GM21529 (cell line): ENCODE results near the gene POLDIP2.

ENCODE experiments used
- ATAC-seq: cut with Tn5 transposase; IDR thresholded peaks from one replicate; pipeline ENCODE4 v1.9.1; 2021; ENCODE audit not compliant: unreplicated experiment

The POLDIP2 gene

DNA sequence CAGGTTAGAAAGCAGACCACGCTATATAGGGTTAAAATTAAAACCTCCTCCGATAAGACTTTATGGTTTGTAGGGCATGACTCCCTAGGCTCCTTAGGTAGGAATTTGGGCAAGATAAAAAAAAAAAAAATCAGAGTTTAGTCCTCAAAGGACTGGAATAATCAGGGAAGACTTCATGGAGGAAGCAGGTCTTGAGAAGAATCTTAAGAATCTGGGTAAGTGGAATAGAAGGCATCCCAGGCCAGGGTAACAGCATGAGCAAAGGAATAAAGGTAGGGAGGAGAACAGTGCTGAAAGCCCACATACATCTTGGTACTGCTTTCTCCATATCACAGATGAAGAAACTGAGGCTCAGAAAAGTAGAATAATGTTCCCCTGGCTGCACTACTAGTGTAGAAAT lies 33.2 kb upstream of the POLDIP2 start:
- ATAC-seq: no peak

DNA sequence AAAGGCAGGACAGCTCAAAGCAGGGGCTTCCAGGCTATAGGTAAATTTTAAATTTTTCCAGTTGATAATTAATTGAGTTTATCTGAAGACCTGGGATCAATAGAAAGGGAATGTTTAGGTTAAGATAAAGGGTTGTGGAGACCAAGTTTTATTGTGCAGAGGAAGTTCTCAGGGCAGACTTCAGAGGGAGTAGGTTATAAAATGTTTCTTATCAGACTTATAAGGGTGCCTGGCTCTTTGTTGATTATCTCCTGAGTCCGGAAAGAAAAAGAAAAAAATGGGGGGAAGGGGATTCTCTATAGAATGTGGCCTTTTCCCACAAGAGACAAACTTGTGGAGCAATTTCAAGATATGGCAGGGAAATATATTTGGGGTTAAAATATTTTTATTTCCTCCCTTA lies 32.8 kb upstream of the POLDIP2 start:
- ATAC-seq: no peak

GRCh38 chr17:28388106-28388505 lies 30.8 kb upstream of the POLDIP2 start:
- ATAC-seq: no peak

DNA sequence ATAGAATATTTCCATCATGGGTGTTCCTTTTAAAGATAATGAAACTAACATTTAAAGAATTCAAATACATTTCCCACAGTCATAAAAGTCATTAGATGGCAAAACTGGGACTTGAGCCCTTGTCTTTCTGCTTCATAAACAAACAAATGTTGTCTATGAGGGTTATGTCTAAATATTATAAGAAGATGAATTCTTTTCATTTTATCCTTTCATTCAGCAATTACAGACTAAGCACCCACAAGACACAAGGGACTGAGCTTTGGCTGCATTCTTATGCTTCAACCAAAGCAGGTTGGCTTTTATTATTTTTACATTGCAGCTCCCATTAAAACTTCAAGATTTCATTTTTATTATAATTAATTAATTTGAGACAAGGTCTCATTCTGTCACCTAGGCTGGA lies 29.1 kb upstream of the POLDIP2 start:
- no peak for ATAC-seq

- ATAC-seq: no peak
Observed at GRCh38 chr17:28385406-28385805, 28.1 kb upstream of the POLDIP2 start.

- ATAC-seq: no peak
Observed at GRCh38 chr17:28385037-28385400, 27.7 kb upstream of the POLDIP2 start.

- peak; percentile 56 for ATAC-seq
Observed at GRCh38 chr17:28384281-28385036, 27.1 kb upstream of the POLDIP2 start.

DNA sequence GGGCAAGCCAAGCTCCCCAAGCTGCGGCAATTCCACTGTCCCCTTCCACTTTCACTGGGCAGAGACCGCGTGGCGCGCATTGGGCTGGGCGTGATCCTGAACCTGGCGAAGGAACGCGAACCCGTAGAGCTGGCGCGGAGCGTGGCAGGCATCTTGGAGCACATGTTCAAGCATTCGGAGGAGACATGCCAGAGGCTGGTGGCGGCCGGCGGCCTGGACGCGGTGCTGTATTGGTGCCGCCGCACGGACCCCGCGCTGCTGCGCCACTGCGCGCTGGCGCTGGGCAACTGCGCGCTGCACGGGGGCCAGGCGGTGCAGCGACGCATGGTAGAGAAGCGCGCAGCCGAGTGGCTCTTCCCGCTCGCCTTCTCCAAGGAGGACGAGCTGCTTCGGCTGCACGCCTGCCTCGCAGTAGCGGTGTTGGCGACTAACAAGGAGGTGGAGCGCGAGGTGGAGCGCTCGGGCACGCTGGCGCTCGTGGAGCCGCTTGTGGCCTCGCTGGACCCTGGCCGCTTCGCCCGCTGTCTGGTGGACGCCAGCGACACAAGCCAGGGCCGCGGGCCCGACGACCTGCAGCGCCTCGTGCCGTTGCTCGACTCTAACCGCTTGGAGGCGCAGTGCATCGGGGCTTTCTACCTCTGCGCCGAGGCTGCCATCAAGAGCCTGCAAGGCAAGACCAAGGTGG lies 24.0 kb upstream of the POLDIP2 start:
- ATAC-seq: no peak

GRCh38 chr17:28379814-28380801 lies 22.8 kb upstream of the POLDIP2 start:
- ATAC-seq: no peak

DNA sequence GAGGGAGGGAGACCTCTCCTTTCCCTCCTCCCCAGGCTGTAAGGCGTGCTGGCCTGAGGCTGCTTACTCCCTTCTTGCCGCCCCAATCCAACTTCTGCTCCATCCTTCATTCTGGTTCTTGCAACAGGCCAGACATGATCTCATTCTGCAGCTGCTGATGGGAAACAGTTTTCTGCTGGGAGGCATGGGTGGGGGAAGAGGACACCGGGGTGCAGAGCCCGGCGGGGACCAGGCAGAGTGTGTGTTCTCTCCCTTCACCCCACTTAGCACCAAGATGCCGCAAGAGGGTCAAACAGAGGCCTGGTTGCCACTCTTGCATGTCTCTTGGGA lies 15.6 kb upstream of the POLDIP2 start:
- no peak for ATAC-seq

DNA sequence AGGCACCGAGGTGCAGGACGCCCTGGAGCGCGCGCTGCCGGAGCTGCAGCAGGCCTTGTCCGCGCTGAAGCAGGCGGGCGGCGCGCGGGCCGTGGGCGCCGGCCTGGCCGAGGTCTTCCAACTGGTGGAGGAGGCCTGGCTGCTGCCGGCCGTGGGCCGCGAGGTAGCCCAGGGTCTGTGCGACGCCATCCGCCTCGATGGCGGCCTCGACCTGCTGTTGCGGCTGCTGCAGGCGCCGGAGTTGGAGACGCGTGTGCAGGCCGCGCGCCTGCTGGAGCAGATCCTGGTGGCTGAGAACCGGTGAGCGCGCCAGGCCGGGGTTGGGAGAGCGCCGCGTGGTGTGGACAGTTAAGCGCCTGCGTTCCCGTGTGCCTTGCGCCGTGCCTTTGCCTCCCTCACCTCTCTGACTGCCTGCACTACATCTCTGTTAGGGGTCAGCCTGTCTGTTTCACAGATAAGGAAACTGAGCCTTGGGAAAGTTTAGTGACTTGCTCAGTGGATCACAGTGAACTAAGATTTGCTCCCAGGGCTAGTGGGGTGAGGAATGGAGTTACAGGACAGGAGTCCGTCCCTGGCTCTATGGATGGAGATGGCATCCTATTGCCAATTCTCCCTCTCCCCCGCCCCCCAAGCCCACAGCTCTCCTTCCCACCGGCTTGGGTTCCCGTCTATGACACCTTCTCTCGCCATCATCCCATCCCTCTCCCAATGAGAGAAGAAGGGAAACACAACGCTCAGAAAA lies 15.0 kb upstream of the POLDIP2 start:
- peak; percentile 24 for ATAC-seq

DNA sequence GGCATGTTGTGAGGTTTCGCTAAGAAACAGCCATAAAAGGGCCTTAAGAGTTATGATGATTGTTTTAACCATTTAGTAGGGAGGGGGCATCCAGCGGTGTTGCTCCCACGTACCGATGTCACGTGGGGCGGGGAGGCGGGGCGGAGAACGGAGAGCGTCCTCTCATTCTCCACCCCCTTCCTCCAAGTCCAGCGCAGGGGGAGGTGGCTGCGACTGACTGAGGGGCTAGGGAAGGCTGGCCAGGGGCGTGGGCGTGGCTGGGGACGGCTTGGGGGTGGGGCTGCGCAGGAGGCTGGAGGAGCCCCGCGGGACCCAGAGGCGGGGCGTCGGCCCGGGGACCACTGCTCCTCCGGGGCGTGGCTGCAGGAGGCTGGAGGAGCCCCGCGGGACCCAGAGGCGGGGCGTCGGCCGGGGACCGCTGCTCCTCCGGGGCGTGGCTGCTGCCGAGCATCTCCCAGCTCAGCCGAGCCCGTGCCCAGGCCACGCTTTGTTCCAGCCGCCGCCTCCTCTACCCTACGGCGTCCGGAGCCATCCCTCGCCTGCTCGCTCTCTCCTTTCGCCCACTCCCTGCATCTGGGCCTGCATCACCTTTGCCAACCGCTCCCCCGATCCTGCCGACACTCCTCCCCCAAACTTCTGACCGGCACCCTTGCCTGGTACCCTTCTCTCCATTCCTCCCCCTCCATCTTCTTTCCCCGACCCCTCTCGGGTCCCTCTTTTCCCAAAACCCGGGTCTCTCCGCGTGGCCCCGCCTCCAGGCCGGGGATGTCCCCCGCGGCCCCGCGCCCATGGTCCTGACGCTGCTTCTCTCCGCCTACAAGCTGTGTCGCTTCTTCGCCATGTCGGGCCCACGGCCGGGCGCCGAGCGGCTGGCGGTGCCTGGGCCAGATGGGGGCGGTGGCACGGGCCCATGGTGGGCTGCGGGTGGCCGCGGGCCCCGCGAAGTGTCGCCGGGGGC lies 14.2 kb upstream of the POLDIP2 start, which contains the start of gene SARM1:
Gene SARM1, plus strand, starts transcription at position 450 of the 958 bp plus-strand sequence. Its CDS starts 339 bp downstream, at position 789.
- peak; percentile 67 for ATAC-seq

DNA sequence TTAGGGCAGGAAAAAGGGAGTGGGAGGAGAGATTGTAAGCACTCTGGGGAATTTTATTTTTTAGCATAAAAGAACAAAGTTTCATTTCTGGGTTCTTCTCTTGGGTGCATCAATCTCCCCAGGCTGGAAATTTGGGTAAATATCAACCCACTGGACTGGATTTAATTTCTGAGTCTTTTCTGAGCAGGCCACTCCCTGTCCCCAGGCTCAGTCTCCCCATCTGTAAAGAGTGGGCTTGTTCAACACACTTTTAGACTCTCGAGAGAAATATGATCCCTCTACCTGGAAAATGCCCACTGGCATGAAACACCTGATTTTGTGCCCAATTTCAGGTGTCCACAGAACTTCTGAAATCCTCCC lies 13.4 kb upstream of the POLDIP2 start:
- no peak for ATAC-seq

DNA sequence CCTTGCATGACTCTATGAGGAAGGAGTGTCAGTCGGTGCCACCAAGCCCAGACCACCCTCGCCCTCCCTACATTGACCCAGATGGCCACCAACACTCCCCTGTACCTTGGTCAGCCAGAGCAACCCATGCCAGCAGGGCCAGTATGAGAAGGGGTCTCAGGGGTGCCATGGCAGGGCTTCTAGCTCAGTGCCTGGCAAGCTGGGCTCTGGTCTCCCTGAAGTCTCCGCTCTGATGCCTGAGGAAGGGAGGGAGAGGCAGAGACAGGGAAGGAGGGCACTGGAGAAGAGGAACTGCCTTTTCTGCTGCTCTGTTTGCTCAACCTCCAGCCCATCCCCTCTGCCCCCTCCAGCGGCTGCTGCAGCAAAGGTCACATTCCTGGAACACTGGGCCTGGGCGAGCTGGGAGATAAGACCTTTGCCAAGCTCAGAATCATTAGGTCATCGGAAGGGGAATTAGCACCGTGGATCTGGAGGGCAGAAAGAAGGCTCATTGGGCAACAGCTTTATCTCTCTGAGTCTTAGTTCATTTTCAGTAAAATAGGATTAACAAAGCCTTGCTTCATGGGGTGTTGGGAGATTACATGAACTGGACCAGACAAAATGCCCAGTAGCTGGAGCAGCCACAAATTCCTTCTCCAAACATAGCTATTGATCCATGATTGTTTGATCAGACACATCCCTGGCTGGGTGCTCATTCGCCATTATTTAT lies 12.9 kb upstream of the POLDIP2 start, which contains the start of gene VTN:
Gene VTN, minus strand, starts transcription at position 273 of the 709 bp plus-strand sequence. Its CDS starts 104 bp downstream, at position 169.
- no peak for ATAC-seq

DNA sequence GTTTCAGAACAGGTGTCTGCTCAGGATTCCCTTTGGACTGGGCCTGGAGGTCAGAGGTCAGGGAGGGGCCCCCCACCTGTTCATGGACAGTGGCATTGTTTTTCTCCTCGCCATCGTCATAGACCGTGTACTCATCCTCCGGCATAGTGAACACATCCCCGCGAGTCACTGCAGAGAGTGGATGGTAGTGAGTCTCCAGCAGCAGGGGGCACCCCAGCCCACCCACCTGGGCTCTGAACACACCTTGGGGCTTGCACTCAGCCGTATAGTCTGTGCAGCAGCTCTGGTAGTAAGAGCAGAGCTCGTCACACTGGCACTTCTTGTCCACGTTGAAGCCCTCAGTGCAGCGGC lies 12.3 kb upstream of the POLDIP2 start:
- no peak for ATAC-seq

DNA sequence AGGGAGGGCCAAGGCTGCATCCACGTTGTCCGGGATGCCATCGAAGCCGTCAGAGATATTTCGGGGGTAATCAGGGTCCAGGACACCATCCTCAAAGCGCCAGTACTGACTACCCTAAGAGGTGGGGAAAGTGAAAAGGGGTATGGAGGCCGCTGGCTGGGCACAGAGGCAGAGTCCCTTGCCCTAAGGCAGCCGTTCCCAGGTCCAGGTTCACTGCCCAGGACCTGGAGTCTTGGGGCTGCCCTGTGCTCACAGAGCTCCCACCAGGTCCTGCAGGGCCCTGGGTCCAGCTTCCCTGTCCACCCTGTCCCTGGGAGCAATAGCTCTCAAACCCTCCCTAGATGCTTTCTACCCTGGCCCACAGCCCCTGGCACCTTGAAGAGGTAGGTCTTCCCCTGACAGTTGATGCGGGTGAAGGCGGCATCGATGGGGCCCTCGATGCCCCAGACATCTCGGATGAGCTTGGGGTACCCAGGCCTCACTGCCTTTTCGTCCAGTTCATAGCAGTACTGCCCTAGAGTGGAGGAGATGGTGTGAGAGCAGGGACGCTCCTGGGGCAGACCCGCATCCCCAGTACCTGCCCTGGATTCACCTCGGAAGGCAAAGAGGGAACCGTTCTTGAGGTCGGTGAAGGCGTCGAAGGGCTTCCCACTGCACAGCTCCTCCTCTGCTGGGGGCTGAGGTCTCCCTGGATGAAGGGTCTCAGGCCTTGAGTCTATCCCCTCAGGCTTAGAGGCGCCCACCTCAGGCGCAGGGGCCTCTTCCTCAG lies 11.8 kb upstream of the POLDIP2 start:
- no peak for ATAC-seq

GRCh38 chr17:28368306-28368831 lies 11.0 kb upstream of the POLDIP2 start:
- no peak for ATAC-seq

GRCh38 chr17:28367641-28368305 lies 10.4 kb upstream of the POLDIP2 start:
- no peak for ATAC-seq
